HepG2 (cell line): Measurements from ENCODE around the gene ST3GAL5. TPM values are rescaled to one million over a fixed set of nuclear protein-coding genes. Genes with fewer than 3 reads are reported as not detected.

Source experiments
- ELF1 ChIP-seq: sonication (generic); formaldehyde crosslinking; IDR thresholded peaks from 2 replicates; pipeline ENCODE4 v1.4.0; 2020; ENCODE audit warnings: missing genetic modification reagents
- FOXK2 ChIP-seq: fragments of 450-650 bp; IDR thresholded peaks from 2 replicates; pipeline ENCODE4 v1.6.1; 2016
- FOXP4 ChIP-seq: sonication (generic); formaldehyde crosslinking; IDR thresholded peaks from 2 replicates; pipeline ENCODE4 v1.4.0; 2020; ENCODE audit warnings: missing genetic modification reagents
- HNF4G ChIP-seq, 2 experiments: sonication (generic) in 1 of 2; formaldehyde crosslinking in 1 of 2; IDR thresholded peaks; 2 replicates each; pipeline versions ENCODE4 v1.4.0 to v1.6.1; 2011 to 2020; ENCODE audit warnings: borderline replicate concordance in 2 of 2, low read depth in 2 of 2, mild to moderate bottlenecking in 2 of 2, low read length in 1 of 2, missing genetic modification reagents in 1 of 2, moderate library complexity in 1 of 2
- HOXA3 ChIP-seq: sonication (generic); formaldehyde crosslinking; IDR thresholded peaks from 2 replicates; pipeline ENCODE4 v1.5.0; 2020; ENCODE audit warnings: missing genetic modification reagents
- KDM1A ChIP-seq: IDR thresholded peaks from 2 replicates; pipeline ENCODE4 v1.6.1; 2016; ENCODE audit warnings: missing compliant biosample characterization
- MED13 ChIP-seq: sonication (generic); formaldehyde crosslinking; IDR thresholded peaks from 2 replicates; pipeline ENCODE4 v1.5.0; 2020; ENCODE audit warnings: missing genetic modification reagents
- MTF2 ChIP-seq: sonication (generic); formaldehyde crosslinking; IDR thresholded peaks from 2 replicates; pipeline ENCODE4 v1.5.0; 2020; ENCODE audit warnings: missing genetic modification reagents, borderline replicate concordance
- POGZ ChIP-seq: sonication (generic); formaldehyde crosslinking; IDR thresholded peaks from 2 replicates; pipeline ENCODE4 v1.4.0; 2020; ENCODE audit warnings: mild to moderate bottlenecking, missing genetic modification reagents
- ZNF326 ChIP-seq: sonication (generic); formaldehyde crosslinking; IDR thresholded peaks from 2 replicates; pipeline ENCODE4 v1.4.0; 2020; ENCODE audit warnings: missing genetic modification reagents, borderline replicate concordance
- ZNF407 ChIP-seq: sonication (generic); formaldehyde crosslinking; IDR thresholded peaks from one replicate; pipeline ENCODE4 v1.5.1; 2020; ENCODE audit warnings: mild to moderate bottlenecking, missing genetic modification reagents; ENCODE audit errors: not compliant biosample characterization
- ZNF550 ChIP-seq: sonication (generic); formaldehyde crosslinking; IDR thresholded peaks from 2 replicates; pipeline ENCODE4 v1.4.0; 2020; ENCODE audit warnings: mild to moderate bottlenecking, missing genetic modification reagents, borderline replicate concordance
- ZNF878 ChIP-seq: sonication (generic); formaldehyde crosslinking; IDR thresholded peaks from 2 replicates; pipeline ENCODE4 v1.8.1; 2023; ENCODE audit warnings: mild to moderate bottlenecking, missing genetic modification reagents, moderate library complexity
- polyA plus RNA-seq, 8 experiments: library from polyadenylated mRNA; depleted of rRNA in 3 of 8; stranded (reverse) in 7 of 8; unstranded in 1 of 8; fragments of >200 nt; fragmentation: Illumina TruSeq in 4 of 8; extraction: Trizol in 4 of 8; gene quantifications; 2 replicates each; pipeline versions ENCODE4 v1.2.1 to v1.2.3, GENCODE V29; 2011 to 2016; ENCODE audit warnings: low read depth in 4 of 8, missing spikeins in 1 of 8, mixed read lengths in 1 of 8; ENCODE audit not compliant: insufficient read depth in 1 of 8
- total RNA-seq, 5 experiments: library from RNA; depleted of rRNA; stranded (reverse); fragments of >200 nt; fragmentation: Illumina TruSeq; extraction: Trizol; gene quantifications; 2 replicates each; pipeline ENCODE4 v1.2.3, GENCODE V29; 2016; ENCODE audit warnings: low read depth in 1 of 5
- TF ChIP-seq, protein P1 (sequence below): sonication (generic); formaldehyde crosslinking; IDR thresholded peaks from 2 replicates; pipeline ENCODE4 v1.8.1; 2023; ENCODE audit warnings: mild to moderate bottlenecking, missing genetic modification reagents
- TF ChIP-seq, protein P2 (sequence below): IDR thresholded peaks from 2 replicates; pipeline ENCODE4 v1.6.1; 2016; ENCODE audit warnings: low read depth
- TF ChIP-seq, protein P3 (sequence below): sonication (generic); formaldehyde crosslinking; IDR thresholded peaks from 2 replicates; pipeline ENCODE4 v1.8.1; 2022; ENCODE audit warnings: mild to moderate bottlenecking, missing genetic modification reagents

The ST3GAL5 gene
- total and polyA plus RNA-seq, 2 of the 13 experiments (the other 11 are each of a cell fraction or from before 2014, with no cell fraction given) = 1.3 to 2.0 TPM

DNA sequence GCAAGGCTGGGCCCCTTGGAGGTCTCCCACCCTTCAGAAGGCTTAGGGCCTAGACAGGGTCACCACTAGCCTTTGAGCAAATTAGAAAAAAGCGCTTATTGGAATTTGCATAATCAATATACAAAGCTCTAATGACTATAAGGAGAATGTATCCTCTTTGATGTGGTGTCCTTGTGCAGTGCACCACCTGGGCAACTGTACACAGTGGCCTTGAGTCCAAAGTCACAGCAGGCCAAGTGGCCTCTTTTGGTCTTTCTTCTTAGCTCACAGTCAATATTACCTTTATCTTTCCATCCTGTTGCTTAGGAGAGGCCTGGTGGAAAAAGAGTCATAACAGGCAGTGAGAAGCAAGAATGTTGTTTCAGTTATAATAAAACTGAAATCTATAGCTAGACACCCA, 19.7 kb upstream of the ST3GAL5 start (continued):
- TF ChIP-seq ZNF407 (no peak), KDM1A (CRISPR knock-in tag) (peak; percentile 52; the same call in 1 of the 2 replicates), MED13 (no peak), FOXK2 (no peak), ZNF550 (CRISPR knock-in tag) (no peak), POGZ (CRISPR knock-in tag) (no peak), ZNF326 (CRISPR knock-in tag) (no peak), HOXA3 (CRISPR knock-in tag) (peak; percentile 26; the same call in 1 of the 2 replicates), MTF2 (CRISPR knock-in tag) (no peak), ZNF878 (CRISPR knock-in tag) (no peak), ELF1 (CRISPR knock-in tag) (no peak), HNF4G (IDR thresholded peaks at IDR 0.05; ENCODE audit: borderline replicate concordance, low read depth, low read length) (peak; percentile 82), HNF4G (CRISPR knock-in tag; IDR thresholded peaks at IDR 0.05; ENCODE audit: borderline replicate concordance, low read depth) (no peak), FOXP4 (CRISPR knock-in tag) (peak; percentile 45; the same call in 1 of the 2 replicates)
- TF ChIP-seq, protein P1, sequence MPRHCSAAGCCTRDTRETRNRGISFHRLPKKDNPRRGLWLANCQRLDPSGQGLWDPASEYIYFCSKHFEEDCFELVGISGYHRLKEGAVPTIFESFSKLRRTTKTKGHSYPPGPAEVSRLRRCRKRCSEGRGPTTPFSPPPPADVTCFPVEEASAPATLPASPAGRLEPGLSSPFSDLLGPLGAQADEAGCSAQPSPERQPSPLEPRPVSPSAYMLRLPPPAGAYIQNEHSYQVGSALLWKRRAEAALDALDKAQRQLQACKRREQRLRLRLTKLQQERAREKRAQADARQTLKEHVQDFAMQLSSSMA (CRISPR knock-in tag) = no peak
- TF ChIP-seq, protein P2, sequence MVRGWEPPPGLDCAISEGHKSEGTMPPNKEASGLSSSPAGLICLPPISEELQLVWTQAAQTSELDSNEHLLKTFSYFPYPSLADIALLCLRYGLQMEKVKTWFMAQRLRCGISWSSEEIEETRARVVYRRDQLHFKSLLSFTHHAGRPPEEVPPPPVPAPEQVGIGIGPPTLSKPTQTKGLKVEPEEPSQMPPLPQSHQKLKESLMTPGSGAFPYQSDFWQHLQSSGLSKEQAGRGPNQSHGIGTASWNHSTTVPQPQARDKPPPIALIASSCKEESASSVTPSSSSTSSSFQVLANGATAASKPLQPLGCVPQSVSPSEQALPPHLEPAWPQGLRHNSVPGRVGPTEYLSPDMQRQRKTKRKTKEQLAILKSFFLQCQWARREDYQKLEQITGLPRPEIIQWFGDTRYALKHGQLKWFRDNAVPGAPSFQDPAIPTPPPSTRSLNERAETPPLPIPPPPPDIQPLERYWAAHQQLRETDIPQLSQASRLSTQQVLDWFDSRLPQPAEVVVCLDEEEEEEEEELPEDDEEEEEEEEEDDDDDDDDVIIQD (CRISPR knock-in tag) = no peak
- TF ChIP-seq, protein P3, sequence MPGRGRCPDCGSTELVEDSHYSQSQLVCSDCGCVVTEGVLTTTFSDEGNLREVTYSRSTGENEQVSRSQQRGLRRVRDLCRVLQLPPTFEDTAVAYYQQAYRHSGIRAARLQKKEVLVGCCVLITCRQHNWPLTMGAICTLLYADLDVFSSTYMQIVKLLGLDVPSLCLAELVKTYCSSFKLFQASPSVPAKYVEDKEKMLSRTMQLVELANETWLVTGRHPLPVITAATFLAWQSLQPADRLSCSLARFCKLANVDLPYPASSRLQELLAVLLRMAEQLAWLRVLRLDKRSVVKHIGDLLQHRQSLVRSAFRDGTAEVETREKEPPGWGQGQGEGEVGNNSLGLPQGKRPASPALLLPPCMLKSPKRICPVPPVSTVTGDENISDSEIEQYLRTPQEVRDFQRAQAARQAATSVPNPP = no peak
